Fibroblast of lung (primary cell): ENCODE results near the gene CNGA1. TPM values are rescaled to one million over a fixed set of nuclear protein-coding genes. Genes with fewer than 3 reads are reported as not detected.

Source experiments
- DNase-seq, 2 donors: peaks; one replicate each; pipeline versions ENCODE4 v3.0.0 to v3.0.0-alpha.2; 2010; ENCODE audit warnings: low read depth in 2 of 2
- H2AFZ ChIP-seq: 2 replicates; pipeline ENCODE4 v1.5.1; 2012; ENCODE audit warnings: low read length, control low read depth, inconsistent platforms
- H3K27ac ChIP-seq: 2 replicates; pipeline ENCODE4 v1.5.1; 2011; ENCODE audit warnings: low read length, control low read depth; ENCODE audit not compliant: insufficient read depth
- H3K27me3 ChIP-seq: 2 replicates; pipeline ENCODE4 v1.5.1; 2011; ENCODE audit warnings: mild to moderate bottlenecking, low read length; ENCODE audit not compliant: control insufficient read depth, insufficient read depth
- H3K36me3 ChIP-seq: 2 replicates; pipeline ENCODE4 v1.5.1; 2011; ENCODE audit warnings: low read length; ENCODE audit not compliant: control insufficient read depth, insufficient read depth
- H3K4me1 ChIP-seq: 2 replicates; pipeline ENCODE4 v1.5.1; 2011; ENCODE audit warnings: low read length; ENCODE audit not compliant: control insufficient read depth, insufficient read depth; ENCODE audit errors: extremely low read depth
- H3K4me2 ChIP-seq: 2 replicates; pipeline ENCODE4 v1.5.1; 2011; ENCODE audit warnings: low read length, control low read depth; ENCODE audit not compliant: insufficient read depth; ENCODE audit errors: extremely low read depth
- H3K4me3 ChIP-seq, 4 experiments: fragments of 200-600 bp in 1 of 4; sonication (generic) in 1 of 4; replicated peaks in 1 of 4; 2 replicates each; pipeline ENCODE4 v1.5.1; 2011 to 2016; ENCODE audit warnings: low read length in 4 of 4, low read depth in 3 of 4, mild to moderate bottlenecking in 3 of 4, control low read depth in 2 of 4, inconsistent platforms in 1 of 4, mixed read lengths in 1 of 4; ENCODE audit not compliant: insufficient read depth in 1 of 4; ENCODE audit errors: control extremely low read depth in 1 of 4
- H3K79me2 ChIP-seq: 2 replicates; pipeline ENCODE4 v1.5.1; 2012; ENCODE audit warnings: mild to moderate bottlenecking, low read length, inconsistent platforms; ENCODE audit not compliant: control insufficient read depth, insufficient read depth
- H3K9ac ChIP-seq: 2 replicates; pipeline ENCODE4 v1.5.1; 2011; ENCODE audit warnings: mild to moderate bottlenecking, low read length, control low read depth; ENCODE audit not compliant: insufficient read depth
- H3K9me3 ChIP-seq: 2 replicates; pipeline ENCODE4 v1.5.1; 2012; ENCODE audit warnings: low read depth, low read length; ENCODE audit not compliant: control insufficient read depth, insufficient read depth
- H4K20me1 ChIP-seq: 2 replicates; pipeline ENCODE4 v1.5.1; 2011; ENCODE audit warnings: low read length; ENCODE audit not compliant: control insufficient read depth, insufficient read depth; ENCODE audit errors: extremely low read depth
- EZH2 ChIP-seq: IDR thresholded peaks from 2 replicates; pipeline ENCODE4 v1.5.1; 2012; ENCODE audit warnings: low read length, control low read depth, mild to moderate bottlenecking; ENCODE audit errors: missing control alignments
- polyA plus RNA-seq, 2 donors: library from polyadenylated mRNA; depleted of rRNA in 1 of 2; stranded (reverse) in 1 of 2; unstranded in 1 of 2; fragments of >200 nt; gene quantifications; 2 replicates each; pipeline ENCODE4 v1.2.1, GENCODE V29; 2011 to 2012; ENCODE audit warnings: missing spikeins in 1 of 2
- total RNA-seq: library from RNA; depleted of rRNA; stranded (reverse); fragments of >200 nt; gene quantifications from 2 replicates; pipeline ENCODE4 v1.2.1, GENCODE V29; 2014
- TF ChIP-seq, protein P1 (sequence below), 2 donors: IDR thresholded peaks in 1 of 2; conservative IDR thresholded peaks in 1 of 2; 1 replicate in 1 of 2; 2 replicates in 1 of 2; pipeline ENCODE4 v1.5.1; 2011 to 2012; ENCODE audit warnings: low read length in 2 of 2, control low read depth in 1 of 2, inconsistent platforms in 1 of 2, low read depth in 1 of 2, mild to moderate bottlenecking in 1 of 2

Gene CNGA1
- total and polyA plus RNA-seq, 2 donors (not counting 1 experiment from before 2014, with no cell fraction given) = not detected

DNA sequence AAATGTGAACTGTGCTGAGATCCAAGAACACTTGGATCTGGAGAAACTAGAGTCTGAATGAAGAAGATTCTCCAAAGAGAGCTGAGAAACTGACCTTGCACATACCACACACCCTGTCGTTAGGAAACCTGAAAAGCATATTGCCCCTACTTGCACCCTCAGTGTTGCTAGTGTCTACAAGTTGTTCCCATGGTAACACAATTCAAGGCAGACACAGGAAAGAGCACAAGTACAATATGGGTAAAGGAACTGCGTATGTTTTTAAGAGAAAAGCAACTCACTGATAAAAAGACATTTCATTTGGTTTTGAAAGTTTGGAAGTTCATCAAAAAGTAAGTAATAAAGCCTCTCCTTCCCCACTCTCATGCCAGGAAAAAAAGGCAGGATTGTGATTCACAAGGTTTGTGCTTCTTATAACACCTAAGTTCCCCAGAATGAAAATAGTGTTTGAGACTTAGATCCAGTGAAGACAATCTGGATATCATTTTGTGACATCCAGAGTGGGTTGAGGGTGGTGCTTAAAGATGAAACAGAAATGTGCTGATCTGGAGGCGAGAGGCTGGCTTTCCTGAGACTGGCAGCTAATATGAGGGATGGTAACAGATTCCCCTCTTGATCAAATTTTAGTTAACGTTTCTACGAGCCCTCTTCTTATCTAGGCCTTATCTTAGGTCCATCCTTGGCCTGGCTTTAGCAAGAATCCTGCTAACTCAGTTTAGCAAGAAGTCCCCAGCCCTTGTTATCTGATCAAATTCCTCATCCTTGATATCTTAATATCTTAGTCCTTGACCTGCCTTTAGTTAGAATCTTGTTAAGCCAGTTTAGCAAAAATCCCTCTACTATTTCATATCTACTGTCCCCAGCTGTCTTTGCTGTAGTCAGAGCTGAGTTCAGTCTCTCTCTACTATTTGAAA, 42.4 kb upstream of the CNGA1 start:
- H3K9me3 ChIP-seq = no peaks in the 10 kb centered on the region
- H3K36me3 ChIP-seq = no peaks in the 10 kb centered on the region
- H3K4me1 ChIP-seq = no peaks in the 10 kb centered on the region
- H3K27me3 ChIP-seq = no peaks in the 10 kb centered on the region
- no peaks in the 10 kb centered on the region for H3K79me2 ChIP-seq
- no peak overlapping the region for H3K9ac ChIP-seq
- no peak overlapping the region for H3K4me2 ChIP-seq
- H3K27ac ChIP-seq = no peak overlapping the region
- DNase-seq = no peak
- H3K4me3 ChIP-seq = no peak overlapping the region
- no peak overlapping the region for H2AFZ ChIP-seq
- H4K20me1 ChIP-seq = no peaks in the 10 kb centered on the region
- TF ChIP-seq, protein P1, sequence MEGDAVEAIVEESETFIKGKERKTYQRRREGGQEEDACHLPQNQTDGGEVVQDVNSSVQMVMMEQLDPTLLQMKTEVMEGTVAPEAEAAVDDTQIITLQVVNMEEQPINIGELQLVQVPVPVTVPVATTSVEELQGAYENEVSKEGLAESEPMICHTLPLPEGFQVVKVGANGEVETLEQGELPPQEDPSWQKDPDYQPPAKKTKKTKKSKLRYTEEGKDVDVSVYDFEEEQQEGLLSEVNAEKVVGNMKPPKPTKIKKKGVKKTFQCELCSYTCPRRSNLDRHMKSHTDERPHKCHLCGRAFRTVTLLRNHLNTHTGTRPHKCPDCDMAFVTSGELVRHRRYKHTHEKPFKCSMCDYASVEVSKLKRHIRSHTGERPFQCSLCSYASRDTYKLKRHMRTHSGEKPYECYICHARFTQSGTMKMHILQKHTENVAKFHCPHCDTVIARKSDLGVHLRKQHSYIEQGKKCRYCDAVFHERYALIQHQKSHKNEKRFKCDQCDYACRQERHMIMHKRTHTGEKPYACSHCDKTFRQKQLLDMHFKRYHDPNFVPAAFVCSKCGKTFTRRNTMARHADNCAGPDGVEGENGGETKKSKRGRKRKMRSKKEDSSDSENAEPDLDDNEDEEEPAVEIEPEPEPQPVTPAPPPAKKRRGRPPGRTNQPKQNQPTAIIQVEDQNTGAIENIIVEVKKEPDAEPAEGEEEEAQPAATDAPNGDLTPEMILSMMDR (conservative IDR thresholded peaks at IDR 0.05 in 1 of 2, IDR thresholded peaks at IDR 0.05 in 1 of 2; ENCODE audit: low read depth in 1 of 2, low read length in 2 of 2) = no peak

DNA sequence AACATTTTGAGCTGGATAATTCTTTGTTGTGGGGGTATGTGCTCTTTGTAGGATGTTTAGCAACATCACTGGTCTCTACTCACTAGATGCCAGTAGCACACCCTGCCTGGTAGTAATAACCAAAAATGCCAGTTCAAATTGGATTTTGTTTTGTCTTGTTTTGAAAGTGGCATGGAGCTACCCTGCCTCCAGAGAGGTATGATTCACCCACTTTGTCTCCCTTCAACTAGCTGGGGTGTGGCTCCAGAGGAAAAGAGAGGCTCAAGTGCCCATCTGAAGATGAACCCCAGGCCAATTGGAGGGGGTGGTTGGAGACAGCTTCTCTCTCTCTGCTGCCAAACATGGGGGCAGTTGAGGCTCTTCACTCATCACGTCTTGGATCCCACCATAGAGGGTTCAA, 34.6 kb upstream of the CNGA1 start:
- Histone ChIP-seq H3K4me2 (no peak overlapping the region), H3K36me3 (no peaks in the 10 kb centered on the region), H2AFZ (no peak overlapping the region), H3K4me3 (no peak overlapping the region), H3K27me3 (no peaks in the 10 kb centered on the region), H3K27ac (no peak overlapping the region), H3K79me2 (no peaks in the 10 kb centered on the region), H3K9ac (no peak overlapping the region), H4K20me1 (no peaks in the 10 kb centered on the region), H3K9me3 (no peaks in the 10 kb centered on the region), H3K4me1 (no peaks in the 10 kb centered on the region)
- no peak for DNase-seq
- no peak for TF ChIP-seq EZH2

DNA sequence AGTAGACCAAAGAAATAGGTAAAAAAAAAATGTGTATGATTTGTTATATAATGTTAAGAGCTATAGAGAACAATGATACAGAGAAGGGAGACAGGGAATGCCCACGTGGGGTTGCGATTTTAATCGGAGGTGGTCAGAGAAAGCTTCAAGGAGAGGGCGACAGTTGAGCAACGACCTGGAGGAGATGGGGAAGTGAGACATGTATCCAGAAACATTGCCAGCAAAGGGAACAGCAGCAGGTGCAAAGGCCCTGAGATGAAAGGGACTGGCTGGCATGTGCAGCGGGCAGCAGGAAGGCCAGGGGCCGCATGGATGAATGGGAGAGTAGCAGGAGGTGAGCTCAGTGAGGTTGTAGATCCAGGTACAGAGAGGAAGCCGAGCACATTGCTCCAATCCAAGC, 33.0 kb upstream of the CNGA1 start:
- H3K4me2 ChIP-seq = no peak overlapping the region
- H3K4me1 ChIP-seq = no peaks in the 10 kb centered on the region
- H3K79me2 ChIP-seq = no peaks in the 10 kb centered on the region
- no peaks in the 10 kb centered on the region for H4K20me1 ChIP-seq
- DNase-seq = no peak
- no peak overlapping the region for H2AFZ ChIP-seq
- no peaks in the 10 kb centered on the region for H3K27me3 ChIP-seq
- H3K4me3 ChIP-seq = no peak overlapping the region
- no peaks in the 10 kb centered on the region for H3K36me3 ChIP-seq
- H3K9me3 ChIP-seq = no peaks in the 10 kb centered on the region
- no peak overlapping the region for H3K27ac ChIP-seq
- TF ChIP-seq, protein P1 (conservative IDR thresholded peaks at IDR 0.05 in 1 of 2, IDR thresholded peaks at IDR 0.05 in 1 of 2; ENCODE audit: low read depth in 1 of 2, low read length in 2 of 2) = no peak
- no peak for TF ChIP-seq EZH2
- H3K9ac ChIP-seq = no peak overlapping the region
